GM19463 (cell line): ENCODE results near the gene USP14.
"Not testable (repeated sequence)": the region's sequence is repeated elsewhere in the genome, so short reads cannot be mapped to it uniquely, and the experiment has no call there.

ENCODE experiments used
- ATAC-seq: cut with Tn5 transposase; IDR thresholded peaks from one replicate; pipeline ENCODE4 v1.9.1; 2021; ENCODE audit warnings: mild to moderate bottlenecking, moderate library complexity; ENCODE audit not compliant: unreplicated experiment

Gene USP14

GRCh38 chr18:158128-159036 lies at the start of gene USP14:
Gene USP14 (plus strand): TSS chr18:158557. CDS start chr18:158699, 142 bp downstream.
- peak; percentile 90 for ATAC-seq

GRCh38 chr18:108665-109063 lies 49.7 kb upstream of the USP14 start:
- not testable (repeated sequence) for ATAC-seq

- not testable (repeated sequence) for ATAC-seq
Measured at GRCh38 chr18:109130-109921, 49.0 kb upstream of the USP14 start.

GRCh38 chr18:109922-110261 lies 48.5 kb upstream of the USP14 start:
- ATAC-seq, result not testable (repeated sequence)

GRCh38 chr18:110351-111201 lies 47.8 kb upstream of the USP14 start:
- ATAC-seq, result not testable (repeated sequence)

- no peak for ATAC-seq
Measured at GRCh38 chr18:111306-112014, 46.9 kb upstream of the USP14 start.

GRCh38 chr18:112015-112733 lies 46.2 kb upstream of the USP14 start:
- not testable (repeated sequence) for ATAC-seq

- ATAC-seq, result not testable (repeated sequence)
Measured at GRCh38 chr18:120539-121260, 37.7 kb upstream of the USP14 start.

- no peak for ATAC-seq
Measured at GRCh38 chr18:135045-135444, 23.3 kb upstream of the USP14 start.

- no peak for ATAC-seq
Measured at GRCh38 chr18:136433-136832, 21.9 kb upstream of the USP14 start.

- no peak for ATAC-seq
Measured at GRCh38 chr18:137327-137726, 21.0 kb upstream of the USP14 start.

GRCh38 chr18:140670-141266 lies 17.6 kb upstream of the USP14 start:
- ATAC-seq, result no peak

GRCh38 chr18:142624-143296 lies 15.6 kb upstream of the USP14 start:
- not testable (repeated sequence) for ATAC-seq

- no peak for ATAC-seq
Measured at GRCh38 chr18:148841-149240, 9.5 kb upstream of the USP14 start.

GRCh38 chr18:154151-154550 lies 4.2 kb upstream of the USP14 start:
- no peak for ATAC-seq

GRCh38 chr18:155688-156087 lies 2.7 kb upstream of the USP14 start:
- ATAC-seq, result no peak

GRCh38 chr18:156514-157230 lies 1.7 kb upstream of the USP14 start:
- no peak for ATAC-seq
